HG03521 (cell line): ENCODE data around the gene OAF.
"Not testable (repeated sequence)": the region's sequence is repeated elsewhere in the genome, so short reads cannot be mapped to it uniquely, and the experiment has no call there.

Source experiments
- ATAC-seq: cut with Tn5 transposase; IDR thresholded peaks from one replicate; pipeline ENCODE4 v1.9.1; 2021; ENCODE audit warnings: mild to moderate bottlenecking, moderate library complexity; ENCODE audit not compliant: unreplicated experiment

OAF gene

GRCh38 chr11:120261931-120262330, 51.1 kb downstream of the OAF start:
- ATAC-seq: no peak

- ATAC-seq: no peak
Observed at GRCh38 chr11:120267319-120267718, 56.5 kb downstream of the OAF start.

GRCh38 chr11:120268686-120269085, 57.9 kb downstream of the OAF start:
- ATAC-seq: no peak

GRCh38 chr11:120270386-120270785, 59.6 kb downstream of the OAF start:
- ATAC-seq: no peak

GRCh38 chr11:120271672-120272071, 60.8 kb downstream of the OAF start:
- ATAC-seq: no peak

GRCh38 chr11:120272303-120272702, 61.5 kb downstream of the OAF start:
- ATAC-seq: no peak

GRCh38 chr11:120273432-120273831, 62.6 kb downstream of the OAF start:
- no peak for ATAC-seq

- not testable (repeated sequence) for ATAC-seq
Observed at GRCh38 chr11:120273956-120274355, 63.1 kb downstream of the OAF start.

GRCh38 chr11:120279502-120279901, 68.7 kb downstream of the OAF start:
- no peak for ATAC-seq
